ENCODE data around the gene RNF186. TPM values are rescaled to one million over a fixed set of nuclear protein-coding genes. Genes with fewer than 3 reads are reported as not detected.

The RNF186 gene
- total and polyA plus RNA-seq, 4 donors = 0.17 to 0.38 (median 0.28) TPM

DNA sequence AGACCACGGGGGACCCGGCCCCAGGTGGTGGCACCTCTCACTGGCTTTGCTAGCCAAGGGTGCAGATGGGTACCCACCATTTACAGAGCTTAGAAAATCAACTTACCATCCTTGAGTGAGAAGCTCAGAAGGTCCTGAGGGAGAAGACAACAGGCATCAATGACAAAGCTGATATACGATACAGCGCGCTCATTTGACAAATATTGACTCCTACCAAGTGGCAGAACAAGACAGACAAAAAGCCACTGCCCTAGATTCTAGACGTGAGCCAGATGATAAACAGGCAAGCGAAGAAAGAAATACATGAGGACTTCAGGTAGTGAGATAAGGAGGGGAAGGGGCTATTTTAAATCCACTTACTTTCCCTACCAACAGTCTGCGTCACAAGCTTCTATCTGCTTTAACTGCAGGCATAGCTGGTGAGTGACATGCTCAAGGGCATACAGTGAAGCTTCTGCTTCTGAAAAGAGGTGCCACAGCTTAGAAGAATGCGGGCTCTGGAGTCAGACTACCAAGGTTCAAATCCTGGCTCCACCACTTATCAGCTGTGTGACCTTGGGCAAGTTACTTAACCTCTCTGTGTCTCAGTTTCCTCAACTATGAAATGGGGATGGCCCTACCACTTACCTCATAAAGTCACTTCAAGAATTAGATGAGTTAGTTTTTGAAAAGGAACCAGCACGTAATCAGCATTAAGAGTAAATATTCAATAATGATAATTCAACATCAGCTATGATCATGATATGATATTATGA is 44.5 kb downstream of the RNF186 start:
- Histone ChIP-seq H3K9me3 (ENCODE audit: control insufficient read depth in 4 of 4, low read length in 3 of 4) (no peaks in the 10 kb centered on the region), H3K4me3 (ENCODE audit: low read depth in 1 of 3, low read length in 3 of 3) (no peak overlapping the region), H3K4me1 (ENCODE audit: control insufficient read depth in 4 of 4, insufficient read depth in 4 of 4, low read length in 3 of 4) (no peaks in the 10 kb centered on the region), H3K9ac (ENCODE audit: low read depth in 1 of 2, low read length in 2 of 2) (no peak overlapping the region), H3K36me3 (ENCODE audit: control insufficient read depth in 4 of 4, insufficient read depth in 3 of 4, low read depth in 1 of 4, low read length in 3 of 4) (peaks cover 0 to 19% (median 14%) of the 10 kb centered on the region in 4 donors), H3K27me3 (ENCODE audit: control insufficient read depth in 4 of 4, insufficient read depth in 4 of 4, low read length in 3 of 4) (no peaks in the 10 kb centered on the region), H3K27ac (ENCODE audit: low read depth in 1 of 2, low read length in 2 of 2) (no peak overlapping the region)
- TF ChIP-seq YY1 (IDR thresholded peaks at IDR 0.05) = no peak
- TF ChIP-seq, protein P1, sequence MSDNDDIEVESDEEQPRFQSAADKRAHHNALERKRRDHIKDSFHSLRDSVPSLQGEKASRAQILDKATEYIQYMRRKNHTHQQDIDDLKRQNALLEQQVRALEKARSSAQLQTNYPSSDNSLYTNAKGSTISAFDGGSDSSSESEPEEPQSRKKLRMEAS (IDR thresholded peaks at IDR 0.05) = no peak
- no peak for TF ChIP-seq FOXA2 (IDR thresholded peaks at IDR 0.05)
- TF ChIP-seq HNF4G (IDR thresholded peaks at IDR 0.05) = no peak
- no peak for TF ChIP-seq RAD21 (IDR thresholded peaks at IDR 0.05)
- TF ChIP-seq SP1 (IDR thresholded peaks at IDR 0.05) = no peak
- TF ChIP-seq NR2F2 (IDR thresholded peaks at IDR 0.05) = no peak
- TF ChIP-seq TAF1 (conservative IDR thresholded peaks at IDR 0.05) = no peak
- TF ChIP-seq FOXA1 (IDR thresholded peaks at IDR 0.05) = no peak
- TF ChIP-seq, protein P2, sequence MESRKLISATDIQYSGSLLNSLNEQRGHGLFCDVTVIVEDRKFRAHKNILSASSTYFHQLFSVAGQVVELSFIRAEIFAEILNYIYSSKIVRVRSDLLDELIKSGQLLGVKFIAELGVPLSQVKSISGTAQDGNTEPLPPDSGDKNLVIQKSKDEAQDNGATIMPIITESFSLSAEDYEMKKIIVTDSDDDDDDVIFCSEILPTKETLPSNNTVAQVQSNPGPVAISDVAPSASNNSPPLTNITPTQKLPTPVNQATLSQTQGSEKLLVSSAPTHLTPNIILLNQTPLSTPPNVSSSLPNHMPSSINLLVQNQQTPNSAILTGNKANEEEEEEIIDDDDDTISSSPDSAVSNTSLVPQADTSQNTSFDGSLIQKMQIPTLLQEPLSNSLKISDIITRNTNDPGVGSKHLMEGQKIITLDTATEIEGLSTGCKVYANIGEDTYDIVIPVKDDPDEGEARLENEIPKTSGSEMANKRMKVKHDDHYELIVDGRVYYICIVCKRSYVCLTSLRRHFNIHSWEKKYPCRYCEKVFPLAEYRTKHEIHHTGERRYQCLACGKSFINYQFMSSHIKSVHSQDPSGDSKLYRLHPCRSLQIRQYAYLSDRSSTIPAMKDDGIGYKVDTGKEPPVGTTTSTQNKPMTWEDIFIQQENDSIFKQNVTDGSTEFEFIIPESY (IDR thresholded peaks at IDR 0.05) = no peak
- no peak for TF ChIP-seq GABPA (IDR thresholded peaks at IDR 0.05 in 1 of 2, conservative IDR thresholded peaks at IDR 0.05 in 1 of 2)
- no peak for DNase-seq (ENCODE audit: low spot score)
- WGBS = 86% methylated on average over 10 of the region's 10 CpGs

DNA sequence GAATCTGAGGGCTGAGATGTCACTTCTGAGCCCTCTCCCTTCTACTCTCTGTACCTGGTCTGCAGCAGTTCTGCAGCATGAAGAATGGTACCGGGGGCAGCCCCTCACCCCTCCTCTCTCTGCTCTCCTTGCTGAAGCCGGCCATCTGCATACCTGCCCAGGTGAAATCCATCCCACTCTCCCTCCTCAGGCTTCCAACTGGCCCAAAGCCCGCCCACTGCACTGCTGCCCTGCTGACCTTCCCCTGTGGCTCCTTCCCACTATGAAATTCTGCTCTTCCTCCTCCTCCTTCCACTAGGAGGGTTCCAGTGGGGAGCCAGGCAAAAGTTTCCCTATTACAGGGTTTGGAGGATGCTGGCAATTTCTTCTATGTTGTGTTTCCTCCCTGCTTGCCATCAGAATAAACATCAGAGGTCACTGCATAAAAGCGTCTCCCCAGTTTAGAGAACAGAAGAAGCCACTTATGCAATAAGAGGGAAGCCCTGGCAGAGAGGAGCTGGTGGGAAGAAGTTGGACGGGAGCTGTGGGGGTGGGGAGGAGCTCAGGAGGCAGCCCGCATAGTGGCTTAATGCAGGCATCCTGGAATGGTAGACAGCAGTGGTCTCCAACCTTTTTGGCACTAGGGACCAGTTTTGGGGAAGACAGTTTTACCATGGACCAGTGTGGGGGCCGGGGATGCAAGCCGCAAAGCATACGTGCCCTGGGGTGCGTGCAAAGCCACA is 45.7 kb downstream of the RNF186 start:
- Histone ChIP-seq H3K27me3 (ENCODE audit: control insufficient read depth in 4 of 4, insufficient read depth in 4 of 4, low read length in 3 of 4) (no peaks in the 10 kb centered on the region), H3K36me3 (ENCODE audit: control insufficient read depth in 4 of 4, insufficient read depth in 3 of 4, low read depth in 1 of 4, low read length in 3 of 4) (peaks cover 0 to 18% (median 14%) of the 10 kb centered on the region in 4 donors), H3K9me3 (ENCODE audit: control insufficient read depth in 4 of 4, low read length in 3 of 4) (no peaks in the 10 kb centered on the region), H3K27ac (ENCODE audit: low read depth in 1 of 2, low read length in 2 of 2) (no peak overlapping the region), H3K4me3 (ENCODE audit: low read depth in 1 of 3, low read length in 3 of 3) (no peak overlapping the region), H3K9ac (ENCODE audit: low read depth in 1 of 2, low read length in 2 of 2) (no peak overlapping the region), H3K4me1 (ENCODE audit: control insufficient read depth in 4 of 4, insufficient read depth in 4 of 4, low read length in 3 of 4) (no peaks in the 10 kb centered on the region)
- TF ChIP-seq, protein P3, sequence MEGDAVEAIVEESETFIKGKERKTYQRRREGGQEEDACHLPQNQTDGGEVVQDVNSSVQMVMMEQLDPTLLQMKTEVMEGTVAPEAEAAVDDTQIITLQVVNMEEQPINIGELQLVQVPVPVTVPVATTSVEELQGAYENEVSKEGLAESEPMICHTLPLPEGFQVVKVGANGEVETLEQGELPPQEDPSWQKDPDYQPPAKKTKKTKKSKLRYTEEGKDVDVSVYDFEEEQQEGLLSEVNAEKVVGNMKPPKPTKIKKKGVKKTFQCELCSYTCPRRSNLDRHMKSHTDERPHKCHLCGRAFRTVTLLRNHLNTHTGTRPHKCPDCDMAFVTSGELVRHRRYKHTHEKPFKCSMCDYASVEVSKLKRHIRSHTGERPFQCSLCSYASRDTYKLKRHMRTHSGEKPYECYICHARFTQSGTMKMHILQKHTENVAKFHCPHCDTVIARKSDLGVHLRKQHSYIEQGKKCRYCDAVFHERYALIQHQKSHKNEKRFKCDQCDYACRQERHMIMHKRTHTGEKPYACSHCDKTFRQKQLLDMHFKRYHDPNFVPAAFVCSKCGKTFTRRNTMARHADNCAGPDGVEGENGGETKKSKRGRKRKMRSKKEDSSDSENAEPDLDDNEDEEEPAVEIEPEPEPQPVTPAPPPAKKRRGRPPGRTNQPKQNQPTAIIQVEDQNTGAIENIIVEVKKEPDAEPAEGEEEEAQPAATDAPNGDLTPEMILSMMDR (IDR thresholded peaks at IDR 0.05; ENCODE audit: low read depth, low read length, missing input control) = no peak
- TF ChIP-seq HNF4A (conservative IDR thresholded peaks at IDR 0.05) = no peak
- 89% methylated on average over 10 of the region's 10 CpGs for WGBS
- DNase-seq (ENCODE audit: low spot score) = no peak
